Daoy (cell line): Measurements from ENCODE around the gene NAALADL2. TPM values are rescaled to one million over a fixed set of nuclear protein-coding genes. Genes with fewer than 3 reads are reported as not detected.
A peak's percentile ranks its signal among the peaks of the same experiment; 100 is the strongest.
"Not testable (repeated sequence)": the region's sequence is repeated elsewhere in the genome, so short reads cannot be mapped to it uniquely, and the experiment has no call there.

Experiments
- DNase-seq: peaks from one replicate; pipeline ENCODE4 v3.0.0-alpha.2; 2015; ENCODE audit warnings: low read depth
- total RNA-seq: library from RNA; depleted of rRNA; stranded (reverse); fragments of >200 nt; shearing (Covaris generic); gene quantifications from 2 replicates; pipeline ENCODE4 v1.2.3, GENCODE V29; 2014

The NAALADL2 gene
- total RNA-seq, 1 experiment from 2014 or later: 1.5 TPM

GRCh38 chr3:175129571-175129970 is 270.4 kb downstream of the NAALADL2 start:
- DNase-seq: no peak

- not testable (repeated sequence) for DNase-seq
These were observed 272.7 kb downstream of the NAALADL2 start for GRCh38 chr3:175131866-175132265.

DNA sequence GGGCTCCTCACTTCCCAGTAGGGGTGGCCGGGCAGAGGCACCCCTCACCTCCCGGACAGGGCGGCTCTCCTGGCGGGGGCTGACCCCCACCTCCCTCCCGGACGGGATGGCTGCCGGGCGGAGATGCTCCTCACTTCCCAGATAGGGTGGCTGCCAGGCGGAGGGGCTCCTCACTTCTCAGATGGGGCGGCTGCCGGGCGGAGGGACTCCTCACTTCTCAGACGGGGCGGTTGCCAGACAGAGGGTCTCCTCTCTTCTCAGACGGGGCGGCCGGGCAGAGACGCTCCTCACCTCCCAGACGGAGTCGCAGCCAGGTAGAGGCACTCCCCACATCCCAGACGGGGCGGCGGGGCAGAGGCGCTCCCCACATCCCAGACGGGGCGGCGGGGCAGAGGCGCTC is 273.6 kb downstream of the NAALADL2 start:
- not testable (repeated sequence) for DNase-seq

- no peak for DNase-seq
These were observed 285.2 kb downstream of the NAALADL2 start for GRCh38 chr3:175144368-175144767.

DNA sequence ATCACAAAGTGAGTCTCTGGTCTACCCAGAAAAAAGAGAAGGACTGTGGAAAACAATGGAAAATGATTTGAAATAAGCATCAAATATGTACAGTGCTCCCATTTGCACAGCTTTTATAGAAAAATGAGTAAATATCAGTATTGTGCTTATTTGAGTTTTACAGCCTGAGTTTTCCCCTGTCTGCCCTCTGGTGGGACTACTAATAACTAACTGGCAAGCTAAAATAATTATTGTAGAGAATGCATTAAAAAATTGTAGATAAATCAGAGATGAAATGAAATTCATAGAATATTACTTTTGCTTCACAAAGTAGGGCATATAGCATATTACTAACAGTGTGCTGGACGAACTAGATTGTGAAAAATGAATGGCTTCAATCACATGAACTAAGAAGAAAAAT is 287.1 kb downstream of the NAALADL2 start:
- DNase-seq: no peak

GRCh38 chr3:175149675-175150074 is 290.5 kb downstream of the NAALADL2 start:
- peak; percentile 11 for DNase-seq

GRCh38 chr3:175150812-175151401 is 291.8 kb downstream of the NAALADL2 start:
- DNase-seq: peak; percentile 54

DNA sequence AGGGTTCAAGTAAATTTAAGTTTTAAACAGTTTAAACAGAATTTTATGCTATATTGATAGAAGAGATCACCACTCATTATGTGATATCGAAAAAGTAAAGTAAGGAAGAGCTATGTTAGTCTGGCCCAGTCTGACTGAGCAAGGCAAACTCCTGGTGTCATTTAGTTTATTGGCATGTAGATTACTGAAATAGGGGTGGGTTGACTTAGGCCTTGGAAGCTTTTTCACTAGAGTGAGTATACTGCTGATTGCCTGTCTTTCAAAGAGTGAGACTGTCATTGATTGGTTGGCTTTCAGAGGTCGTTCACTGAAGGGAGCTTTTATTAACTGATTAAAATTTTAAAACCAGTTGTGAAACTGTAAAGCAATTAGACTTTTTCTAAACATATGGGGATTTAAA is 294.5 kb downstream of the NAALADL2 start:
- no peak for DNase-seq

DNA sequence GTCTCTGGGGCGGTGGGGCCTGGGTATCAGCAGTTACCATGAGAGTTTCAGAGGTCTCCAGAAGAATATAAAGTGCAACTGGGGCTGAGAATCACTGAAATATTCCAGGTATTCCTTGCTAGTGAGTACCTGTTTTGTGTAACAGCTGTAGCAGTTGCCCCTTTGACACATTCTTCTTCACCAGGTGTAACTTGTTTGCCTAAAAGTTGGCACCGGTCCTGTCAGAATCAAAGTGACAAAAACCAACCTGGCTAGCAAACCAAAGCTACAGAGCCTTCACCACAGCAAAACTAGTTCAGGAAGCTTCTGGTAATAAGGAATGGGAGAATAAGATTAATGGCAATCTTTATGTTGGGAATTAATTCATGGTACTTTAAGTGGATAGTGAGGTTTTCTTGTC is 296.0 kb downstream of the NAALADL2 start:
- no peak for DNase-seq

GRCh38 chr3:175159202-175159601 is 300.1 kb downstream of the NAALADL2 start:
- DNase-seq: no peak

DNA sequence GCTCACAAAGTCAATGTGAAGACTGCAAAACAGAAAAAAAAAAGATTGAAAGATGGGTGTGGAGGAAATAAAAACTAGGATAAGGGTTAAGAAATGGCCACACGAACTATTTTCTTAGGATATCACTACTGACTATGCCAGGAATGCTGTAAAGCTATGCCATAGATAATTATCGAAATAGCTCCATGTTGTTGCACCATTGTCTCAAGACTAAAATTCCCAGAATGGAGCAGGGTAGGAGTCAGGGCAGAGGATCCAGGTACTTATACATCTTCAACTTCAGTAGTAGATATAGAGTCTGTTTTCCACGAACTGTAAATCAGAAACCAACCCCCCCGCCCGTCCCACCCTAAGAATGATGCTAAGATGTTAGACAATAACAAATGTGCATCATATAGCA is 302.2 kb downstream of the NAALADL2 start:
- no peak for DNase-seq

- no peak for DNase-seq
These were observed 304.6 kb downstream of the NAALADL2 start for GRCh38 chr3:175163686-175164085.

GRCh38 chr3:175173117-175173516 is 314.0 kb downstream of the NAALADL2 start:
- DNase-seq: not testable (repeated sequence)

DNA sequence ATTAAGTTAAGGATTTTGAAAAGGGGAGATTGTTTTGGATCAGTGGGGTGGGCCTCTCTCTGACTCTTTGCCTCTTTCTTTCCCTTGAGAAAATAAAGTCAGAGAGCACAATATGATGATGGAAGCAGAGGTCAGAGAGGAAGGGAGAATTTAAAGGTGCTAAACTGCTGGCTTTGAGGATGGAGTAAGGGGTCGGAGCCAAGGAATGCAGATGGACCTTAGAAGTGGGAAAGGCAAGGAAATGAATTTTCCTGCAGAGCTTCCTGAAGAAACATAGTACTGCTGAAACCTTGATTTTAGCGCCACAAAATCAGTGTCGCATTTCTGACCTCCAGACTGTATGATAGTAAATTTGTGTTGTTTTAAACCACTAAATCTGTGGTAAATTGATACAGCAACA is 317.4 kb downstream of the NAALADL2 start:
- no peak for DNase-seq

DNA sequence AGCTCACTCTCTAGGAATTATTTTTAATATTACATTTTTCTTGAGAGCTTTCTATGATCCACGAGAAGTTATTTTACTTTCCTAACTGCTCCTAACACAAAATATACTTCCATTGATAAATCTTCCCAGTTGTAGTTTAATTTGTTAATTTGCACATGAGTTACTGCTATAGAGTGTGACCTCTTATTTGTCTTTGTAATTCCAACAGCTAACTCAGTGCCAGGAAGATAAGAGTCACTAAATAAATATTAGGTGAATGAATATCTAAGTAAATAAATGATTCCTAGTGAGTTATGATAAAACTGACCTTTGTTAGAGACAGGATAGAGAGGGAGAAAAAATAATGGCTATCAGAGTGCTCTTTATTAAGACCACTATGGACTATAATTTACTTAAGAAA is 319.9 kb downstream of the NAALADL2 start:
- DNase-seq: no peak

- DNase-seq: no peak
These were observed 325.3 kb downstream of the NAALADL2 start for GRCh38 chr3:175184392-175184791.

- DNase-seq: no peak
These were observed 326.8 kb downstream of the NAALADL2 start for GRCh38 chr3:175185903-175186302.

DNA sequence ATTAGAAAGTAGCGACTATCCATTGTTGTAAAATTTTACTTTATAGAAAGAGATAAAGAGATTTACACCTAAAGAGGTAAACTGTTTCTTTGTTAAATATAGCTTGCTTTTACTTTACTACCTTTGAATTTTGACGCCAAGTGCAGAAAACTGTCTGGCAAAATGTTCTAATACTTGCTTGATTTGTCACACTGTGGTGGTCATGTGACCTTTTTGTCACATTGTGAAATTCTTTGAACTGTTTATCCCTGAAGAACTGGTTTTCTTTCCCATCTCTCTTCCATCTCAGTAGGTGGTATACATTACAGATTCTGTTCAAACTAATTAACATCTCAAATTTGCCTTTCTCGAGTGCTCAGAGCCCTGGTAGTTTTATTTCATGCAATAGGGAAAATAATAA is 327.4 kb downstream of the NAALADL2 start:
- DNase-seq: no peak

- peak; percentile 11 for DNase-seq
These were observed 328.5 kb downstream of the NAALADL2 start for GRCh38 chr3:175187586-175187985.

GRCh38 chr3:175192536-175192935 is 333.4 kb downstream of the NAALADL2 start:
- peak; percentile 14 for DNase-seq

GRCh38 chr3:175193815-175194518 is 334.8 kb downstream of the NAALADL2 start:
- DNase-seq: peak; percentile 14

- no peak for DNase-seq
These were observed 340.1 kb downstream of the NAALADL2 start for GRCh38 chr3:175198991-175199783.

DNA sequence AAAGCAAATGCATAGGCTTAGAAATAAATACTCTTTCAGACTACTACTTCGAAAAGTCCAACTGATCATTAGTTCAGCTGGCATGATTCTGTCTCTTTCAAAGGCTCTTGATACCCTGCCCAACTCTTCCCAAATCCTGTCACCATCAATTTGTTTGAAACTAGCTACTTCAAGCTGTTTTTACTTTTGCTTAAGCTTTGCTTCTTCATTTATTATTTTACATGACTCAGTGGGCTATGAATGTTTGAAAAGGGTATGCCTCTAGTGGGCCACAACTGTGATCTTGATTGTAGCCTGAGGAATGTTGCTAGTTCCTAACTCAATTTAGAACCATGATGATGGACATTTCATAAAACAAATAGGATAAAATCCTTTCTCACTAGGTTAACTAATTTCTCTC is 340.8 kb downstream of the NAALADL2 start:
- no peak for DNase-seq
